Heart left ventricle (tissue), 16 donors: Measurements from ENCODE around the gene LAMB1. TPM values are rescaled to one million over a fixed set of nuclear protein-coding genes. Genes with fewer than 3 reads are reported as not detected.

Experiments
- ATAC-seq, 4 donors: fragments of 200-7000 bp; cut with Tn5 transposase; one replicate each; pipeline ENCODE4 v1.9.1; 2020 to 2022; ENCODE audit warnings: moderate library complexity in 4 of 4, mild to moderate bottlenecking in 3 of 4, moderate number of reproducible peaks in 1 of 4
- DNase-seq, 5 donors: peaks; one replicate each; pipeline ENCODE4 v3.0.0-alpha.2; 2020
- H3K27ac ChIP-seq, 12 donors: fragments of 200-600 bp; sonication (generic) in 4 of 12; one replicate each; pipeline versions ENCODE4 v1.5.0 to v1.8.0; 2016 to 2022; ENCODE audit warnings: mild to moderate bottlenecking in 2 of 12
- H3K27me3 ChIP-seq, 9 donors: fragments of 200-600 bp; sonication (generic) in 2 of 9; one replicate each; pipeline versions ENCODE4 v1.5.1 to v1.8.0; 2016 to 2022; ENCODE audit warnings: mild to moderate bottlenecking in 3 of 9
- H3K36me3 ChIP-seq, 9 donors: fragments of 200-600 bp; sonication (generic) in 2 of 9; one replicate each; pipeline versions ENCODE4 v1.5.0 to v1.8.0; 2018 to 2022; ENCODE audit warnings: mild to moderate bottlenecking in 2 of 9
- H3K4me1 ChIP-seq, 12 donors: fragments of 200-600 bp; sonication (generic) in 4 of 12; one replicate each; pipeline versions ENCODE4 v1.5.0 to v1.8.0; 2016 to 2022; ENCODE audit warnings: mild to moderate bottlenecking in 3 of 12
- H3K4me3 ChIP-seq, 12 donors: fragments of 200-600 bp; sonication (generic) in 4 of 12; one replicate each; pipeline versions ENCODE4 v1.5.0 to v1.8.0; 2017 to 2022; ENCODE audit warnings: mild to moderate bottlenecking in 9 of 12, moderate library complexity in 4 of 12
- H3K9me3 ChIP-seq, 12 donors: fragments of 200-600 bp; sonication (generic) in 4 of 12; one replicate each; pipeline versions ENCODE4 v1.5.0 to v1.8.0; 2016 to 2022; ENCODE audit warnings: mild to moderate bottlenecking in 1 of 12
- POLR2A ChIP-seq, 2 donors: fragments of 450-650 bp; IDR thresholded peaks; one replicate each; pipeline ENCODE4 v1.6.1; 2017; ENCODE audit warnings: antibody characterized with exemption in 2 of 2, mild to moderate bottlenecking in 2 of 2, moderate library complexity in 2 of 2
- WGBS, 4 donors: extraction: QIAGEN DNeasy Blood & Tissue Kit in 2 of 4; methylation state at CpG; one replicate each; pipeline versions ENCODE4 v1.1.5 to v1.1.7; 2013 to 2018; 5-methylcytosine and 5-hydroxymethylcytosine counted together
- intact Hi-C, 10 donors: fragments of 100-400 bp; cut with DNase I; formaldehyde crosslinking; loops; one replicate each; pipeline versions ENCODE4 v1.11.1 to v1.14.2; 2022
- polyA plus RNA-seq, 2 donors: library from polyadenylated mRNA; stranded (reverse); fragments of 200-250 nt; gene quantifications; one replicate each; pipeline ENCODE4 v1.2.3, GENCODE V29; 2013
- total RNA-seq, 9 donors: library from RNA; depleted of rRNA in 2 of 9; stranded (reverse); fragments of >200 nt in 2 of 9; fragmentation: NEBNext Ultra II Directional in 3 of 9; extraction: Animal tissue kit (Norgen Biotek cat#: 25700) in 3 of 9; gene quantifications; one replicate each; pipeline versions ENCODE4 v1.1.0 to v1.2.4, GENCODE V29; 2016 to 2023
- TF ChIP-seq, protein P1 (sequence below), 12 donors: fragments of 200-600 bp; sonication (generic) in 4 of 12; IDR thresholded peaks; one replicate each; pipeline versions ENCODE4 v1.5.0 to v1.8.0; 2018 to 2022; ENCODE audit warnings: antibody characterized with exemption in 12 of 12, mild to moderate bottlenecking in 5 of 12
- donor health status: ischemic (EF 13 %, LVEDD 7.1; RV severe dilation, severe dysfunction).
- donor health status: healthy with polysubstance abuse.
- donor health status: DM: no; HTN: yes; CAD: no.
- donor health status: DM: no; HTN: no; CAD: no.
- donor health status: ischemic (EF 25% LVEDD 6.9; RV normal size, moderate dysfunction).
- donor health status: ischemic (EF 25% LVEDD 5.7; RV mildly dilated, moderate dysfunction).
- donor health status: healthy.
- donor health status: DM: yes; HTN: yes; CAD: no.
- donor health status: ischemic (EF 35%, LVEDD 5.7; RV mildly dilated, moderate dysfunction).
- donor health status: nonischemic (EF 11% LVEDD 7.7; RV severe dilation, severe dysfunction).
- donor health status: DM: yes; HTN: yes; CAD: no.
- donor health status: PGD.
- donor health status: ischemic (EF 29% LVEDD 5.4; RV normal size, mild dysfunction).
- donor health status: nonischemic (EF 23%, LVEDD 6.1; RV moderate dilation, normal function).

Gene LAMB1
- total and polyA plus RNA-seq, 11 donors = 29.1 to 121 (median 55.9) TPM

GRCh38 chr7:107994421-107995030, 8.4 kb downstream of the LAMB1 start:
- intact Hi-C loops = loop anchor here in 2 of 10 donors (2.0 to 10.0 kb wide), 3 partner anchors 22 to 104 kb away; partner anchors contain the start of gene DLD (in 1 of the 2)
- no peaks in the 10 kb centered on the region for H3K9me3 ChIP-seq
- peak overlapping the region in 11 of 12 donors; percentile 51 to 79 (median 65) for H3K27ac ChIP-seq
- peaks cover 0 to 84% (median 43%) of the 10 kb centered on the region in 12 donors for H3K4me1 ChIP-seq
- no peak overlapping the region for H3K4me3 ChIP-seq
- DNase-seq (no peak), ATAC-seq (peak in 3 of 4 donors; percentile 19 to 38 (median 32))
- H3K27me3 ChIP-seq = no peaks in the 10 kb centered on the region
- peaks cover 0 to 54% (median 38%) of the 10 kb centered on the region in 9 donors for H3K36me3 ChIP-seq
- whole genome bisulfite sequencing, 4 donors = 58 to 73% (median 67%) methylated on average over 2 of the region's 2 CpGs
- no peak for TF ChIP-seq POLR2A (IDR thresholded peaks at IDR 0.05)
- TF ChIP-seq, protein P1, sequence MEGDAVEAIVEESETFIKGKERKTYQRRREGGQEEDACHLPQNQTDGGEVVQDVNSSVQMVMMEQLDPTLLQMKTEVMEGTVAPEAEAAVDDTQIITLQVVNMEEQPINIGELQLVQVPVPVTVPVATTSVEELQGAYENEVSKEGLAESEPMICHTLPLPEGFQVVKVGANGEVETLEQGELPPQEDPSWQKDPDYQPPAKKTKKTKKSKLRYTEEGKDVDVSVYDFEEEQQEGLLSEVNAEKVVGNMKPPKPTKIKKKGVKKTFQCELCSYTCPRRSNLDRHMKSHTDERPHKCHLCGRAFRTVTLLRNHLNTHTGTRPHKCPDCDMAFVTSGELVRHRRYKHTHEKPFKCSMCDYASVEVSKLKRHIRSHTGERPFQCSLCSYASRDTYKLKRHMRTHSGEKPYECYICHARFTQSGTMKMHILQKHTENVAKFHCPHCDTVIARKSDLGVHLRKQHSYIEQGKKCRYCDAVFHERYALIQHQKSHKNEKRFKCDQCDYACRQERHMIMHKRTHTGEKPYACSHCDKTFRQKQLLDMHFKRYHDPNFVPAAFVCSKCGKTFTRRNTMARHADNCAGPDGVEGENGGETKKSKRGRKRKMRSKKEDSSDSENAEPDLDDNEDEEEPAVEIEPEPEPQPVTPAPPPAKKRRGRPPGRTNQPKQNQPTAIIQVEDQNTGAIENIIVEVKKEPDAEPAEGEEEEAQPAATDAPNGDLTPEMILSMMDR (IDR thresholded peaks at IDR 0.05) = no peak

- DNase-seq = peak in 1 of 5 donors; percentile 20
Measured at GRCh38 chr7:107993891-107994291, 9.1 kb downstream of the LAMB1 start.

DNA sequence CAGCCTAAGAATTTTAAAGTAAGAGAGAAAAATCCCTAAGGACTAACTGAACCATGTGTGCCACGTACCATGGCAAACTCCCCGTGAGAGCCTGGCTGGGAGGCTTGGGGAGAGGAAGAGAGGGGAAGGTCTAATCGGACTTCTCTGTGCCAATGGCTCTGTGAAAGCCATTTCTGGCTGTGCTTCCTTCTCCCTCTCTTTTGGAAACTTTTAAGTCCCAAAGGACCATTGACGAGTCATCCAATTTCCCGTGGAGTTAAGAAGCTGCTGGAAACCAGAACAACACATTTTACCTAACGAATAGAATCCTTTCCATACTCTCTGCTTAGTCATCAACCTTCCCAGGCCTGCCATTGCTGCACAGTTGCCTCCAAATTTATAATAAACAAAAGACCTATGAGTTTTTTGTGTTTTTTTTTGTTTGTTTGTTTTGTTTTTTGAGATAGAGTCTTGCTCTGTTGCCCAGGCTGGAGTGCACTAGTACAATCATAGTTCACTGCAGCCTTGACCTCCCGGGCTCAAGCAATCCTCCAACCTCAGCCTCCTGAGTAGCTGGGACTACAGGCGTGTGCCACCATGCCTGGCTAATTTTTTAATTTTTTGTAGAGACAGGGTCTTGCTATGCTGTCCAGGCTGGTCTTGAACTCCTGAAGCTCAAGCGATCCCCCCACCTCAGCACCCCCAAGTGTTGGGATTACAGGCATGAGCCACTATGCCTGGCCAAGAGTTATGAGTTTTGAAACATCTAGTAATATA, 13.2 kb downstream of the LAMB1 start:
- peaks cover 0 to 56% (median 22%) of the 10 kb centered on the region in 12 donors for H3K4me1 ChIP-seq
- intact Hi-C loops = loop anchor here in 2 of 10 donors (2.0 to 10.0 kb wide), 2 partner anchors 17 to 65 kb away; no protein-coding TSS in a partner anchor
- no peaks in the 10 kb centered on the region for H3K9me3 ChIP-seq
- peaks cover 0 to 76% (median 52%) of the 10 kb centered on the region in 9 donors for H3K36me3 ChIP-seq
- no peak for TF ChIP-seq POLR2A (IDR thresholded peaks at IDR 0.05)
- TF ChIP-seq, protein P1 (IDR thresholded peaks at IDR 0.05) = no peak
- DNase-seq = peak in 3 of 5 donors; percentile 40 to 54 (median 40)
- WGBS, 4 donors = 57 to 67% (median 62%) methylated on average over 9 of the region's 9 CpGs
- ATAC-seq = peak; percentile 49 to 77 (median 74)
- H3K27ac ChIP-seq = peak overlapping the region; percentile 39 to 77 (median 51)
- H3K4me3 ChIP-seq = no peak overlapping the region
- no peaks in the 10 kb centered on the region for H3K27me3 ChIP-seq

More at GRCh38 chr7:107993891-107994291, 9.1 kb downstream of the LAMB1 start:
- intact Hi-C loops = loop anchor here in 2 of 10 donors (2.0 to 10.0 kb wide), 3 partner anchors 21 to 103 kb away; partner anchors contain the start of gene DLD (in 1 of the 2)
- H3K4me3 ChIP-seq = no peak overlapping the region
- H3K27ac ChIP-seq = peak overlapping the region in 11 of 12 donors; percentile 2 to 79 (median 65)
- peaks cover 0 to 84% (median 42%) of the 10 kb centered on the region in 12 donors for H3K4me1 ChIP-seq
- 46 to 71% (median 63%) methylated on average over 1 of the region's 1 CpG for WGBS, 4 donors
- TF ChIP-seq, protein P1 (IDR thresholded peaks at IDR 0.05) = no peak
- TF ChIP-seq POLR2A (IDR thresholded peaks at IDR 0.05) = no peak
- peak in 3 of 4 donors; percentile 11 to 43 (median 42) for ATAC-seq
- peaks cover 0 to 61% (median 38%) of the 10 kb centered on the region in 9 donors for H3K36me3 ChIP-seq
- no peaks in the 10 kb centered on the region for H3K27me3 ChIP-seq
- no peaks in the 10 kb centered on the region for H3K9me3 ChIP-seq
